B cell (primary cell): ENCODE data around the gene PRUNE1. TPM values are rescaled to one million over a fixed set of nuclear protein-coding genes. Genes with fewer than 3 reads are reported as not detected.

Experiments
- ATAC-seq: fragments of 200-7000 bp; cut with Tn5 transposase; one replicate; pipeline ENCODE4 v1.10.0; 2021; ENCODE audit warnings: low read depth, mild to moderate bottlenecking, moderate number of reproducible peaks, moderate library complexity
- CTCF ChIA-PET: fragments of 350-600 bp; sonication (Branson Sonifier 250); formaldehyde crosslinking; loops from one replicate; lab custom pipeline; 2021; ENCODE audit warnings: antibody characterized with exemption, inconsistent platforms; lab: Charles Lee
- POLR2A ChIA-PET: fragments of 350-600 bp; sonication (Branson Sonifier 250); formaldehyde crosslinking; loops from one replicate; lab custom pipeline; 2021; ENCODE audit warnings: antibody characterized with exemption; lab: Charles Lee
- DNase-seq: peaks from one replicate; pipeline ENCODE4 v3.0.0; 2013
- H2AFZ ChIP-seq: 2 replicates; pipeline ENCODE4 v1.6.1; 2012; ENCODE audit warnings: mild to moderate bottlenecking, low read depth, low read length; ENCODE audit not compliant: insufficient read depth, poor library complexity, severe bottlenecking
- H3K27ac ChIP-seq, 2 donors: 1 replicate in 1 of 2; 2 replicates in 1 of 2; pipeline ENCODE4 v1.5.1; 2012 to 2013; ENCODE audit warnings: low read length in 2 of 2, mild to moderate bottlenecking in 2 of 2, moderate library complexity in 1 of 2
- H3K27me3 ChIP-seq, 4 experiments: fragments of 200-600 bp in 1 of 4; sonication (generic) in 1 of 4; replicated peaks in 1 of 4; 1 replicate in 2 of 4; 2 replicates in 2 of 4; pipeline versions ENCODE4 v1.6.1 to v1.7.0; 2013 to 2016; ENCODE audit warnings: low read length in 3 of 4, mild to moderate bottlenecking in 2 of 4, mixed read lengths in 1 of 4, moderate library complexity in 1 of 4; ENCODE audit not compliant: insufficient read depth in 4 of 4, control insufficient read depth in 3 of 4; ENCODE audit errors: control extremely low read depth in 1 of 4
- H3K36me3 ChIP-seq, 2 experiments: replicated peaks in 1 of 2; 1 replicate in 1 of 2; 2 replicates in 1 of 2; pipeline versions ENCODE4 v1.6.1 to v1.7.1; 2013; ENCODE audit warnings: low read length in 1 of 2; ENCODE audit not compliant: insufficient read depth in 2 of 2, control insufficient read depth in 1 of 2; ENCODE audit errors: control extremely low read depth in 1 of 2, extremely low read depth in 1 of 2
- H3K4me1 ChIP-seq, 2 donors: fragments of 200-600 bp in 1 of 2; sonication (generic) in 1 of 2; 1 replicate in 1 of 2; 2 replicates in 1 of 2; pipeline versions ENCODE4 v1.5.1 to v1.6.1; 2013 to 2017; ENCODE audit warnings: low read length in 2 of 2; ENCODE audit not compliant: control insufficient read depth in 2 of 2, insufficient read depth in 2 of 2
- H3K4me2 ChIP-seq: replicated peaks from 2 replicates; pipeline ENCODE3; 2012; ENCODE audit warnings: mild to moderate bottlenecking, low read depth, low read length; ENCODE audit not compliant: poor library complexity, severe bottlenecking
- H3K4me3 ChIP-seq, 5 experiments: fragments of 200-600 bp in 1 of 5; sonication (generic) in 1 of 5; 1 replicate in 3 of 5; 2 replicates in 2 of 5; pipeline versions ENCODE4 v1.5.1 to v1.7.0; 2011 to 2016; ENCODE audit warnings: low read length in 4 of 5, mild to moderate bottlenecking in 4 of 5, low read depth in 2 of 5, control low read depth in 1 of 5, moderate library complexity in 1 of 5; ENCODE audit not compliant: insufficient read depth in 1 of 5; ENCODE audit errors: control extremely low read depth in 1 of 5, extremely low read depth in 1 of 5
- H3K79me2 ChIP-seq: fragments of 200-600 bp; sonication (generic); one replicate; pipeline ENCODE4 v1.6.0; 2016; ENCODE audit warnings: low read length; ENCODE audit not compliant: control insufficient read depth, insufficient read depth
- H3K9ac ChIP-seq: fragments of 200-600 bp; sonication (generic); 2 replicates; pipeline ENCODE4 v1.6.1; 2017; ENCODE audit warnings: mild to moderate bottlenecking, low read length, moderate library complexity
- H3K9me3 ChIP-seq, 3 donors: one replicate each; pipeline versions ENCODE4 v1.6.1 to v1.7.1; 2013; ENCODE audit warnings: low read length in 2 of 3; ENCODE audit not compliant: control insufficient read depth in 2 of 3, insufficient read depth in 1 of 3; ENCODE audit errors: control extremely low read depth in 1 of 3
- H4K20me1 ChIP-seq: 2 replicates; pipeline ENCODE4 v1.6.0; 2012; ENCODE audit warnings: mild to moderate bottlenecking, low read length; ENCODE audit not compliant: insufficient read depth, control insufficient read depth, poor library complexity, severe bottlenecking
- H3K27ac Mint-ChIP-seq: one replicate; pipeline ENCODE4 v1.8.0; 2021; ENCODE audit warnings: mixed read lengths
- H3K27me3 Mint-ChIP-seq: one replicate; pipeline ENCODE4 v1.8.0; 2021; ENCODE audit warnings: mixed read lengths
- H3K4me1 Mint-ChIP-seq: one replicate; pipeline ENCODE4 v1.8.0; 2021; ENCODE audit warnings: mixed read lengths
- H3K4me3 Mint-ChIP-seq: one replicate; pipeline ENCODE4 v1.8.0; 2021; ENCODE audit warnings: mixed read lengths
- H3K9me3 Mint-ChIP-seq: one replicate; pipeline ENCODE4 v1.8.0; 2022; ENCODE audit warnings: mixed read lengths; ENCODE audit not compliant: insufficient read depth
- CTCF ChIP-seq: fragments of 200-600 bp; IDR thresholded peaks from one replicate; pipeline ENCODE4 v1.8.0; 2022; ENCODE audit warnings: antibody characterized with exemption, mild to moderate bottlenecking
- EZH2 ChIP-seq: IDR thresholded peaks from 2 replicates; pipeline ENCODE4 v1.6.1; 2012; ENCODE audit warnings: borderline replicate concordance, low read depth, mild to moderate bottlenecking, moderate library complexity, low read length; ENCODE audit not compliant: insufficient read depth, poor library complexity, severe bottlenecking
- WGBS: methylation state at CpG from one replicate; pipeline ENCODE4 v1.1.5; 2013; ENCODE audit warnings: missing lambda C conversion rate; ENCODE audit not compliant: insufficient coverage; 5-methylcytosine and 5-hydroxymethylcytosine counted together
- intact Hi-C: fragments of 100-400 bp; cut with micrococcal nuclease; formaldehyde crosslinking; loops from one replicate; pipeline ENCODE4 v1.10.0; 2022
- polyA plus RNA-seq: library from polyadenylated mRNA; depleted of rRNA; stranded (reverse); fragments of >200 nt; gene quantifications from 2 replicates; pipeline ENCODE4 v1.2.3, GENCODE V29; 2012
- total RNA-seq, 2 donors: library from RNA; stranded (reverse); fragments of 120-200 nt in 1 of 2; gene quantifications; 1 replicate in 1 of 2; 2 replicates in 1 of 2; pipeline versions ENCODE4 v1.2.3 to v1.2.4, GENCODE V29; 2013 to 2022

PRUNE1 gene
- total and polyA plus RNA-seq, 2 donors (not counting 1 experiment from before 2014, with no cell fraction given), result 15.9 to 21.3 TPM

DNA sequence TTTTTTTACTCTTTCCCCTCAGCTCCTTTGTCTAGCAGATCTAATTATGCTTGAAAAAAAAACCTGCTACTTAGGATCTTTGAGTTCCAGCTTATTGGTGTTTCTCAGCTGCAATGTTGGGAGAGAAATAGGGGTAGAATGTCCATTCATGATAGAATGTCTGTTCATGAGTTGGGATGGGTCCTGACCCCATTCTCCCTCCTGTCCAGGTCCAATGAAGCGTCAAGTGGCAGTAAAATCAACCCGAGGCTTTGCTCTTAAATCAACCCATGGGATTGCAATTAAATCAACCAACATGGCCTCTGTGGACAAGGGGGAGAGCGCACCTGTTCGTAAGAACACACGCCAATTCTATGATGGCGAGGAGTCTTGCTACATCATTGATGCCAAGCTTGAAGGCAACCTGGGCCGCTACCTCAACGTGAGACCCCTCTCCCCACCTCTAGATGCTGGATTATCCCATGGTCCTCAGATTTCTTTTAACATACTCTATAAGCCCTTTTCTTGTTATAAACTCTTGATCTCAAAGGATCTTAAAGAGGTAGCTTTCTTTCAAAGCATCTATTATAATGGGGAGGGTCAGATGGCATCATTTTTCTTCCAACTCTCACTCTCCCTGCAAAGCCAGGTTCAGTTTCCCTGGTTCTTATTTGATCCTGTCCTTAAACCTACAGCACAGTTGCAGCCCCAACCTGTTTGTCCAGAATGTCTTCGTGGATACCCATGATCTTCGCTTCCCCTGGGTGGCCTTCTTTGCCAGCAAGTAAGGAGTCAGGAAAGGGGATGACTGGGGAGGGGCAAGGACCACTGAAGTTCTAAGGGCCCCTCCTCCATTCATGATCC lies 44.7 kb upstream of the PRUNE1 start:
- intact Hi-C loops, result no loop called here
- Histone ChIP-seq H3K27ac (no peak overlapping the region), H3K9ac (no peak overlapping the region), H2AFZ (no peak overlapping the region), H3K9me3 (no peaks in the 10 kb centered on the region), H3K4me2 (no peak overlapping the region), H3K4me3 (no peak overlapping the region), H3K79me2 (peaks cover 5% of the 10 kb centered on the region), H3K27me3 (no peaks in the 10 kb centered on the region), H3K36me3 (peaks cover 5 to 90% of the 10 kb centered on the region in 2 experiments), H4K20me1 (peaks cover 11% of the 10 kb centered on the region), H3K4me1 (no peaks in the 10 kb centered on the region)
- Mint-ChIP-seq H3K4me1 (no peaks in the 10 kb centered on the region), H3K27me3 (no peaks in the 10 kb centered on the region), H3K27ac (peak overlapping the region; percentile 50), H3K4me3 (no peak overlapping the region), H3K9me3 (no peaks in the 10 kb centered on the region)
- TF ChIP-seq EZH2 (no peak), CTCF (no peak)
- WGBS, result 96% methylated on average over 6 of the region's 10 CpGs
- CTCF ChIA-PET, result interaction anchor here (0.9 kb wide), 1 partner anchor 40 kb away, joined by 3 read pairs; no protein-coding TSS in a partner anchor
- ATAC-seq, result no peak
- POLR2A ChIA-PET, result interaction anchor here (0.6 kb wide), 2 partner anchors 11 to 14 kb away, joined by 3 to 4 read pairs; partner anchors contain the start of gene CERS2
- DNase-seq, result no peak

GRCh38 chr1:150964164-150964489 lies 44.1 kb upstream of the PRUNE1 start:
- Mint-ChIP-seq H3K27ac (no peak overlapping the region), H3K9me3 (no peaks in the 10 kb centered on the region), H3K27me3 (no peaks in the 10 kb centered on the region), H3K4me3 (no peak overlapping the region), H3K4me1 (peaks cover 2% of the 10 kb centered on the region)
- Histone ChIP-seq H3K9me3 (no peaks in the 10 kb centered on the region), H3K36me3 (peaks cover 5 to 89% of the 10 kb centered on the region in 2 experiments), H3K4me1 (no peaks in the 10 kb centered on the region), H3K79me2 (peaks cover 7% of the 10 kb centered on the region), H4K20me1 (peaks cover 17% of the 10 kb centered on the region), H3K4me2 (no peak overlapping the region), H2AFZ (no peak overlapping the region), H3K27ac (no peak overlapping the region), H3K9ac (no peak overlapping the region), H3K27me3 (no peaks in the 10 kb centered on the region), H3K4me3 (no peak overlapping the region)
- DNase-seq, result no peak
- no peak for TF ChIP-seq EZH2
- TF ChIP-seq CTCF, result no peak
- ChIA-PET CTCF (interaction anchor here (0.9 kb wide), 1 partner anchor 40 kb away, joined by 3 read pairs; no protein-coding TSS in a partner anchor), POLR2A (interaction anchor here (0.6 kb wide), 1 partner anchor 10 kb away, joined by 3 read pairs; the partner anchor contains the start of gene CERS2)
- WGBS, result 93% methylated on average over 3 of the region's 5 CpGs
- ATAC-seq, result no peak
- intact Hi-C loops, result no loop called here
